Stimulated activated CD4-positive, alpha-beta T cell treated with anti-CD3 and anti-CD28 coated beads, Interleukin-4, amount 100 ng/mL, for 4 hours (primary cell): Measurements from ENCODE around the gene BATF2.

Source experiments
- DNase-seq, 2 experiments: peaks; one replicate each; pipeline ENCODE4 v3.0.0-alpha.2; 2020

BATF2 gene

GRCh38 chr11:64963072-64963631, 33.6 kb downstream of the BATF2 start:
- DNase-seq = no peak

GRCh38 chr11:64960719-64961118, 36.1 kb downstream of the BATF2 start:
- no peak for DNase-seq

- no peak for DNase-seq
These were observed 37.3 kb downstream of the BATF2 start for GRCh38 chr11:64959498-64959897.

- DNase-seq = no peak
These were observed 42.6 kb downstream of the BATF2 start for GRCh38 chr11:64954201-64954600.

GRCh38 chr11:64951529-64951928, 45.2 kb downstream of the BATF2 start:
- DNase-seq = no peak

- DNase-seq = no peak
These were observed 49.5 kb downstream of the BATF2 start for GRCh38 chr11:64947208-64947814.
